ENCODE results near the gene RAD51B.
"Not testable (repeated sequence)": the region's sequence is repeated elsewhere in the genome, so short reads cannot be mapped to it uniquely, and the experiment has no call there.

Gene RAD51B

DNA sequence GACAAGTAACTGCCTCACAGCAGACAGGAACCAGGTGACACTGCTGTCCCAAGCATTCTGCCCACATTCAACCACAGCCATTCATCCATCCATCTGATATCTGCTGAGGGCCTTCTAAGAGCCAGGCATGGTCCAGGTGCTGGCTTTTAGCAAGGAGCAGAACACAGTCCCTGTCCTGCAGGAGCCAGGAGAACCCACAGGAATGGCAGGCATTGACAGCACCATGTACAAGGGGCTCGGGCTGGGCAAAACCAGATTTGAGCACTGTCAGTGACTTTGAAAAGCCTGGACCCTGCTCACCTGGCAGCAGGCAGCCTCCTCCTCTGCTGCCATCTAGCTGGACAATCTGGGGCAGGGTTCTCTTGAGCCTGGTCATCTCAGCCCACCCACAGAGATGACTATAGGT lies 836.3 kb downstream of the RAD51B start:
- H3K4me1 ChIP-seq (ENCODE audit: control insufficient read depth, insufficient read depth, low read length, poor library complexity, severe bottlenecking) = peaks cover 45% of the 10 kb centered on the region
- H3K9me3 ChIP-seq (ENCODE audit: control insufficient read depth, low read length) = no peaks in the 10 kb centered on the region
- 86 to 92% methylated on average over 1 of the region's 1 CpG for whole genome bisulfite sequencing, 2 experiments (ENCODE audit: insufficient coverage in 2 of 2)
- no peak overlapping the region for H3K4me3 ChIP-seq (ENCODE audit: extremely low read depth, insufficient read depth, low read length, poor library complexity, severe bottlenecking)
- H3K27ac ChIP-seq (ENCODE audit: low read depth, low read length, severe bottlenecking) = no peak overlapping the region
- no peaks in the 10 kb centered on the region for H3K36me3 ChIP-seq (ENCODE audit: control insufficient read depth, insufficient read depth, low read length)

DNA sequence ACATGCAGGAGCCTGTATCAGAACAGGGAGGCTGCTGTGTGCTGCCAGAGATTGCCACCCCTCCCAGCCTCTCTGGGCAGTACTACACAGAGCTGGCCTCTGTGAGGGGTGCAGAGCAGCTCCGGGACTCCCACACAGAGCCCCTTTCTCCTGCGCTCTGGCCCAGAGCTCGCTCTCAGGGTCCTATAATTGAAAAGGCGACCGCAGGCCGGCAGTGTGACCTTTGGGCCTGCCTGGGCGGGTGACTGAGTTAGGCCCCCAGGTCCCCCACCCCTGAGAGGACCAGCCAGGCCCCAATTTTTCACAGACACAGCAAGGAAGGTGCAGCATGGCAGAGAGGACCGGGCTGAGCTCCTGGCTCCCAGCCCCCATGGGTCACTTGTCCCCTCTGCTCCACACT lies 836.9 kb downstream of the RAD51B start:
- H3K27ac ChIP-seq (ENCODE audit: low read depth, low read length, severe bottlenecking) = no peak overlapping the region
- peaks cover 42% of the 10 kb centered on the region for H3K4me1 ChIP-seq (ENCODE audit: control insufficient read depth, insufficient read depth, low read length, poor library complexity, severe bottlenecking)
- H3K4me3 ChIP-seq (ENCODE audit: extremely low read depth, insufficient read depth, low read length, poor library complexity, severe bottlenecking) = no peak overlapping the region
- H3K36me3 ChIP-seq (ENCODE audit: control insufficient read depth, insufficient read depth, low read length) = no peaks in the 10 kb centered on the region
- 95 to 100% methylated on average over 7 to 8 of the region's 8 CpGs for WGBS, 2 experiments (ENCODE audit: insufficient coverage in 2 of 2)
- H3K9me3 ChIP-seq (ENCODE audit: control insufficient read depth, low read length) = no peaks in the 10 kb centered on the region

DNA sequence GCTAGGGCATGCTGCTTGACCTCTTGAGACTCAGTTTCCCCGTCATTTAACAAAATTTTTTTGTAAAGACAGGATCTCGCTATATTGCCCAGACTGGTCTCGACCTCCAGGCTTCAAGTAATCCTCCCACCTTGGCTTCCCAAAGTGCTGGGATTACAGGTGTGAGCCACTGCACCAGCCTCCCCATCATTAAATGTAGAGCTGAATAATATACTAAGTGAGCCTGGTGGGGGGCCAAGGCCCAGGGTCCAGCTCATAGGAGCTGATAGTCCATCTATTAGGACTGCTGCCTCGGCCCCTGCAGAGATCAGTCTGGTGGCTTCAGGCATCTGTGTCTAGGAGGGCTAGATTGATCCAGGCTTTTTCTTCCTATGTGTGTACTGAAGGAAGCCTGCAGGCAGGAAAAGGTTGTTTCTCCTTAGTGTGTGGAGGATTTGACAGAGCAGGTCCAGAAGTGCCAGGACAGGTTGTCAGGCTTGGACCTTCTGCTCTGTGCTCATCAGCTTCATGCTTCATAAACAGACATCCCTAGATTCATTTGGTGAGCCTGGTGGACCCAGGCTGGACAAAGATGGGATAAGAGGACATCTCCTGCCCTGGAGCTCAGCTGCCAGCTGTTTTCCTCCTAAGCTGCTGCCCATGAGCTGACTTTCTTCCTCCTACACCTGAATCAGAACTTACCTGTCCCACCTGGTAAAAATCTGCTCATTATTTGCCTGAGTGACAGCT lies 837.9 kb downstream of the RAD51B start:
- Histone ChIP-seq H3K9me3 (ENCODE audit: control insufficient read depth, low read length) (no peaks in the 10 kb centered on the region), H3K4me3 (ENCODE audit: extremely low read depth, insufficient read depth, low read length, poor library complexity, severe bottlenecking) (no peak overlapping the region), H3K27ac (ENCODE audit: low read depth, low read length, severe bottlenecking) (no peak overlapping the region), H3K36me3 (ENCODE audit: control insufficient read depth, insufficient read depth, low read length) (no peaks in the 10 kb centered on the region), H3K4me1 (ENCODE audit: control insufficient read depth, insufficient read depth, low read length, poor library complexity, severe bottlenecking) (peaks cover 43% of the 10 kb centered on the region)
- 77 to 100% methylated on average over 3 to 4 of the region's 4 CpGs for WGBS, 2 experiments (ENCODE audit: insufficient coverage in 2 of 2)

DNA sequence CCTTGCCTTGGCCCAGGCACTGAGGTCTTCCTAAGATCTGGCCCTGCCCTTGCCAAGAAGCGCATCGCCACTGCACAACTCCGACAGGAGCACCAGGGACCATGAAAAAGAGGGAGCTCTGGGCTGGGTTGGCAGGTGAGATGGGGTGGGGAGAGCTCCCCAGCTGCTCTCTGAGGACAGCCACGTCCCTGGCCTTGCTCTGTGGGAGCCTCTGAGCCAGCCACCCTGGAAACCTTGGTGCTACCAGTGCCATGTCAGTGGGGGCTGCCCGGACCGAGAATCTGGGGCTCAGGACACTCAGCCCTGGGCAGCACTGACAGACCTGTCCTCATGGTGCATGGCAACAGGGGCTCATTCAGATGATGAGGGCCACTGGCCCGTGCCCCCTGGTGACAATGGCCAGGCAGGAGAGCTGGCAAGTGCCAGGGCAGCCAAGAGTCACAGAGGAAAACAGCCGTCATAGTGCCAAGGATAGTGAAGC lies 838.5 kb downstream of the RAD51B start:
- H3K9me3 ChIP-seq (ENCODE audit: control insufficient read depth, low read length) = no peaks in the 10 kb centered on the region
- no peak overlapping the region for H3K27ac ChIP-seq (ENCODE audit: low read depth, low read length, severe bottlenecking)
- H3K36me3 ChIP-seq (ENCODE audit: control insufficient read depth, insufficient read depth, low read length) = no peaks in the 10 kb centered on the region
- peaks cover 44% of the 10 kb centered on the region for H3K4me1 ChIP-seq (ENCODE audit: control insufficient read depth, insufficient read depth, low read length, poor library complexity, severe bottlenecking)
- H3K4me3 ChIP-seq (ENCODE audit: extremely low read depth, insufficient read depth, low read length, poor library complexity, severe bottlenecking) = no peak overlapping the region
- WGBS, 2 experiments (ENCODE audit: insufficient coverage in 2 of 2) = 85 to 95% methylated on average over 5 to 8 of the region's 8 CpGs

DNA sequence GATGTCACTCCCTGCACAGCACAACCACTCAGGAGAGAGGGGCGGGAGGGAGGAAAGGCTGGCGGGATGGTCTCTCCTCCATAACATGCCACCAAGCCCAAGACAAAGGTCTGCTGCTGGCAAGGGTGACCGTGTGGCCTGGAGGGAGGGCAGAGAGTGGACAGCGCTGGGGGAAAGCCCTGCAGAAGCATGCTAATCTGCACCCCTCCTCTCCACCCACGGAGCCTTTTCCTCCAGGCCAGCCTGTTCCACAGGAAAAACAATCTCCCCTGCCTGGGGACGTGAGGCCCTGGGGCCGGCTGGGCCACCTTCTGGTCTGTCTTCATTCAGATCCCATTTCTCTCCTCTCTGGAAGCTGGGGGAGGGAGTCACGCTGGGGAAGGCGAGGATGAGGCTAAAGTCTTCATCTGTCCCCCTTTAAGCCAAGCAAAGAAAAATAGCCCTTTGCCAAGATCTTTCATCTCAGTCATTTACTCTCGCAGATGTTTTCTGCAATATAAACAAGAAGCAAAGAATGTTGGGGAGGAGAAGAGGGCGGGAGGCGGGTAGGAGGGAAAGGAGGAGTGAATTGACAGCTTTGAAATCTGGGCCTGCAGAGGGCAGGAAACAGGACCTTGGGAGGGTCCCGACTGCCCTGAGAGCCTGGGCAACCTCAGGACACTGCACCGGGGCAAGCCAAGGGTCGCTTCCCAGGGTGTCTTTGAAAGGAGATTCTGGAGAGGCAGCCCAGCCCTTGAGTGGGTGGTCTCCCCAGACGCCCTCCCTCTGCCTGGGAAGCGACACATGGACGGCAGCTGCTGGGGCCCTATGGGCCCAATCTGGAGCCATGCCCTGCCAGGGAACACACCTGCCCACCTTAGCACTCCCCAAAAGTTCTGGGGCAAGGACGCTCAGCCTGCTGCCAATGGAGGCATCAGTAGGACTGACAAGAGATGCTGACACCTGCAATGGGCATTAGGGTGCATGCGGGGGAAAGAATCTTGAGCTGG lies 839.7 kb downstream of the RAD51B start:
- no peaks in the 10 kb centered on the region for H3K36me3 ChIP-seq (ENCODE audit: control insufficient read depth, insufficient read depth, low read length)
- WGBS, 2 experiments (ENCODE audit: insufficient coverage in 2 of 2) = 67 to 71% methylated on average over 6 to 11 of the region's 20 CpGs
- no peaks in the 10 kb centered on the region for H3K9me3 ChIP-seq (ENCODE audit: control insufficient read depth, low read length)
- H3K27ac ChIP-seq (ENCODE audit: low read depth, low read length, severe bottlenecking) = peak overlapping the region; percentile 49
- no peak overlapping the region for H3K4me3 ChIP-seq (ENCODE audit: extremely low read depth, insufficient read depth, low read length, poor library complexity, severe bottlenecking)
- peaks cover 43% of the 10 kb centered on the region for H3K4me1 ChIP-seq (ENCODE audit: control insufficient read depth, insufficient read depth, low read length, poor library complexity, severe bottlenecking)

DNA sequence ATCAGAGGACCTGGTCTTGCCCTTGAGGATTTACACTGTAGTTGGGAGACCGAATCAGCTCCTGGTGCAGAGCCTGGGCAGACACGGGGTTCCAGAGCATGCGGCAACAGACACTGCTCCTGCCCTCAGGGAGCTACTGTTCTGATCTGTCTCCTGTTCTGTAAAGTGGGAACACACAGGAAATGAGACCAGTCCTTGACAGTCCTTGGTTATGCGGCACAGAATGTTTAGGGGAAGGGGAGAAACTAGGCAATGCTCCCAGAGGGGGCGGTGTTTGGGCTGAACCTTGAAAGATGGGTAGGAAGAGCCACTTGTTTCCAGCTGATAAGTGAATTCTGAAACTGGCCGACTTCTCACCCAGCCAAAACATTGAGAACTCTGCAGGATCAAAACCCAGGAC lies 840.9 kb downstream of the RAD51B start:
- no peak overlapping the region for H3K27ac ChIP-seq (ENCODE audit: low read depth, low read length, severe bottlenecking)
- no peaks in the 10 kb centered on the region for H3K9me3 ChIP-seq (ENCODE audit: control insufficient read depth, low read length)
- 95 to 96% methylated on average over 4 to 6 of the region's 6 CpGs for WGBS, 2 experiments (ENCODE audit: insufficient coverage in 2 of 2)
- H3K4me1 ChIP-seq (ENCODE audit: control insufficient read depth, insufficient read depth, low read length, poor library complexity, severe bottlenecking) = peaks cover 32% of the 10 kb centered on the region
- H3K36me3 ChIP-seq (ENCODE audit: control insufficient read depth, insufficient read depth, low read length) = no peaks in the 10 kb centered on the region
- H3K4me3 ChIP-seq (ENCODE audit: extremely low read depth, insufficient read depth, low read length, poor library complexity, severe bottlenecking) = no peak overlapping the region

DNA sequence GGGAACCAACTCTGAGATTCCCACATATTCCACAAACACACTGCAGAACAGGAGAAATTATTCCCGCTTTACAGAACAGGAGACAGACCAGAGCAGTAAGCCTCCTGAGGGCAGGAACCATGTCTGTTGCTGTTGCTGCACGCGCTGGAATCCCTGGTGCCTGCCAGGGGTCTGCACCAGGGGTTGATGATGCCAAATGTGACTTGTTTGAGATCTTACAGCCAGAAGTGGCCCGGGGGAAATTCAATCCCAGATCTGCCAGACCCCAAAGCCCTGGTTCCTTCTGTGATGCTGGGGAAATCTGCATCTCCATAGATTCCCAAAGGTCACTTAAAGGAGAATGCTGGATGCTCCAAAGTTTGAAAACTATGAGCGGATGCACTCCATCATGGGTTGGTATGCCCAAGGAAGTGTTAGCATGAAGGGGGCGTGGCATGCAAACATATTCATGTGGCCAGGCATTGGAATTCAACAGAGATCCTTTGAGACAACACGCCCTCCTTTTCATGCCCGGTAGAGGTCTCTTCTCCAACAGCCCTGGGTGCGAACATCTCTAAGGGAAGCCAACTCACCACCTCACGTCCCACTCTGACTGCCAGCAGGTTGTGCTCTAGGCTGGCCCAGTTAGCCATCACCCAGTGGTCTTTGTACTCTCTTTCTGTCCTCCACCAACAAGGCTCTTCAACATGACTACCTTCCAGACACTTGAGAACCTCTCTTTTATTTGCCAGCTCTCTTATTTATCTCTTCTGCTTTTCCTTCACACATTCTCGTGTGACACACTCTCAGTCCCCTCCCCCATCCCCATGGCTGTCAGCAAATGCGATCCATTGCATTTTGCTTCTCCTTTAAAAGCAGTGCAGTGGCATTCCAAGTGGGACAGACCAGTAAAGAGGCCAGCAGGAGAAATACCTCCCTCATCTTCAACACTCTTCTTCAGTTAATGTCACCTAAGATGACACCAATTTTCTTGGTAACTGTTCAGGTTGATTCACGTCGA lies 841.9 kb downstream of the RAD51B start:
- Histone ChIP-seq H3K36me3 (ENCODE audit: control insufficient read depth, insufficient read depth, low read length) (no peaks in the 10 kb centered on the region), H3K4me1 (ENCODE audit: control insufficient read depth, insufficient read depth, low read length, poor library complexity, severe bottlenecking) (peaks cover 26% of the 10 kb centered on the region), H3K27ac (ENCODE audit: low read depth, low read length, severe bottlenecking) (no peak overlapping the region), H3K4me3 (ENCODE audit: extremely low read depth, insufficient read depth, low read length, poor library complexity, severe bottlenecking) (no peak overlapping the region), H3K9me3 (ENCODE audit: control insufficient read depth, low read length) (no peaks in the 10 kb centered on the region)
- WGBS, 2 experiments (ENCODE audit: insufficient coverage in 2 of 2) = 86 to 94% methylated on average over 12 to 13 of the region's 14 CpGs

DNA sequence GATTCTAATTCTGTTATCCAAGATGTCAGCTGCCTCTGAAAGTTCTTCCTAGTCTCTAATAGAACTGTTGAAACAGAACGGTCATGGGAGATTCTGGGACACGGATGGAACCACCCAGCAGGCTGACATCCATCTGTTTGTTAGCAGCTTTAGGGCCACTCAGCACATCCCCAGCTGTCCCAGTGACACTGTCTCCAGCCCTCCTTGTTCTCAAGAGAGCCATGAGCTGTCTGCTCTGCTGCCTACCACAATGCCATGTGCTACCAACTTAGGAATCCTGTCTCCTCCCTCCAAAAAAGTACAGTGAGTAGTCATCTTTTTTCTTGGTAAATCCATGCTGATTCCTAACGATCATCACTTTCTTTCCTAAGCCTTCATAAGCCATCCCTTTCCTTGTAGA lies 842.8 kb downstream of the RAD51B start:
- 88 to 96% methylated on average over 2 to 3 of the region's 3 CpGs for WGBS, 2 experiments (ENCODE audit: insufficient coverage in 2 of 2)
- Histone ChIP-seq H3K27ac (ENCODE audit: low read depth, low read length, severe bottlenecking) (no peak overlapping the region), H3K4me1 (ENCODE audit: control insufficient read depth, insufficient read depth, low read length, poor library complexity, severe bottlenecking) (peaks cover 22% of the 10 kb centered on the region)

DNA sequence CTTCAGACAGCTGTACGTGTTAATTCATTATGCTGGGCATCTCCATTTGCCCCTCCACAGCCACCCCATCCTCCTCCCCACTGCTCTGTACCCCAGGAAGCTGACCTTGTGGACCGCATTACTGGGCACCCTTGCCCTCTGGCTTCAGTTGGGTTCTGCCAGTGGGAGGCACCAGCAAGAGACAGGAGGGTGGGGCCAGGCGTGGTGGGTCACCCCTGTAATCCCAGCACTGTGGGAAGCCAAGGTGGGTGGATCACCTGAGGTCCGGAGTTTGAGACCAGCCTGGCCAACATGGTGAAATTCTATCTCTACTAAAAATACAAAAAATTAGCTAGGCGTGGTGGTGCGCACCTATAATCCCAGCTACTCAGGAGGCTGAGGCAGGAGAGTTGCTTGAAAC lies 843.2 kb downstream of the RAD51B start:
- H3K9me3 ChIP-seq (ENCODE audit: control insufficient read depth, low read length); H3K4me3 ChIP-seq (ENCODE audit: extremely low read depth, insufficient read depth, low read length, poor library complexity, severe bottlenecking); H3K27ac ChIP-seq (ENCODE audit: low read depth, low read length, severe bottlenecking); H3K36me3 ChIP-seq (ENCODE audit: control insufficient read depth, insufficient read depth, low read length): not testable (repeated sequence)
- 90 to 100% methylated on average over 3 to 5 of the region's 6 CpGs for WGBS, 2 experiments (ENCODE audit: insufficient coverage in 2 of 2)
- H3K4me1 ChIP-seq (ENCODE audit: control insufficient read depth, insufficient read depth, low read length, poor library complexity, severe bottlenecking) = peaks cover 22% of the 10 kb centered on the region

More for the DNA sequence above, 842.8 kb downstream of the RAD51B start:
- Histone ChIP-seq H3K9me3 (ENCODE audit: control insufficient read depth, low read length) (no peaks in the 10 kb centered on the region), H3K36me3 (ENCODE audit: control insufficient read depth, insufficient read depth, low read length) (no peaks in the 10 kb centered on the region), H3K4me3 (ENCODE audit: extremely low read depth, insufficient read depth, low read length, poor library complexity, severe bottlenecking) (no peak overlapping the region)

Data from mesodermal cell (in vitro differentiated cells).